HG02588 (cell line): ENCODE data around the gene NXPH1.

Experiments
- ATAC-seq: cut with Tn5 transposase; IDR thresholded peaks from one replicate; pipeline ENCODE4 v1.9.1; 2021; ENCODE audit warnings: mild to moderate bottlenecking, moderate library complexity; ENCODE audit not compliant: unreplicated experiment

The NXPH1 gene

GRCh38 chr7:8590225-8590624 lies 156.8 kb downstream of the NXPH1 start:
- no peak for ATAC-seq

- ATAC-seq, result no peak
Observed at GRCh38 chr7:8590791-8591190, 157.4 kb downstream of the NXPH1 start.

- no peak for ATAC-seq
Observed at GRCh38 chr7:8591289-8591688, 157.9 kb downstream of the NXPH1 start.

GRCh38 chr7:8592167-8592566 lies 158.8 kb downstream of the NXPH1 start:
- ATAC-seq, result no peak

- no peak for ATAC-seq
Observed at GRCh38 chr7:8594115-8594514, 160.7 kb downstream of the NXPH1 start.

GRCh38 chr7:8597565-8597964 lies 164.2 kb downstream of the NXPH1 start:
- no peak for ATAC-seq

- no peak for ATAC-seq
Observed at GRCh38 chr7:8601121-8601520, 167.7 kb downstream of the NXPH1 start.

- ATAC-seq, result no peak
Observed at GRCh38 chr7:8605221-8605620, 171.8 kb downstream of the NXPH1 start.

- no peak for ATAC-seq
Observed at GRCh38 chr7:8612584-8612983, 179.2 kb downstream of the NXPH1 start.

- no peak for ATAC-seq
Observed at GRCh38 chr7:8613191-8613590, 179.8 kb downstream of the NXPH1 start.

- no peak for ATAC-seq
Observed at GRCh38 chr7:8615019-8615418, 181.6 kb downstream of the NXPH1 start.

- ATAC-seq, result no peak
Observed at GRCh38 chr7:8618441-8619070, 185.1 kb downstream of the NXPH1 start.

GRCh38 chr7:8620169-8620568 lies 186.8 kb downstream of the NXPH1 start:
- no peak for ATAC-seq

GRCh38 chr7:8625612-8626011 lies 192.2 kb downstream of the NXPH1 start:
- ATAC-seq, result no peak

GRCh38 chr7:8627325-8627724 lies 193.9 kb downstream of the NXPH1 start:
- no peak for ATAC-seq

- ATAC-seq, result no peak
Observed at GRCh38 chr7:8628656-8629055, 195.2 kb downstream of the NXPH1 start.

GRCh38 chr7:8629504-8629903 lies 196.1 kb downstream of the NXPH1 start:
- no peak for ATAC-seq

- no peak for ATAC-seq
Observed at GRCh38 chr7:8637322-8637721, 203.9 kb downstream of the NXPH1 start.

GRCh38 chr7:8638076-8638475 lies 204.7 kb downstream of the NXPH1 start:
- ATAC-seq, result no peak

- ATAC-seq, result no peak
Observed at GRCh38 chr7:8639668-8640067, 206.3 kb downstream of the NXPH1 start.

- ATAC-seq, result no peak
Observed at GRCh38 chr7:8640671-8641070, 207.3 kb downstream of the NXPH1 start.

- no peak for ATAC-seq
Observed at GRCh38 chr7:8668627-8669500, 235.5 kb downstream of the NXPH1 start.

- no peak for ATAC-seq
Observed at GRCh38 chr7:8669501-8669851, 236.1 kb downstream of the NXPH1 start.
